SK-N-SH treated with all-trans-retinoic acid at 6 μM for 48 hours (cell line): ENCODE results near the gene OR2H1.

Experiments used
- ARNTL ChIP-seq: fragments of 450-650 bp; formaldehyde crosslinking; IDR thresholded peaks from 2 replicates; pipeline ENCODE4 v1.5.0; 2020; ENCODE audit warnings: low read depth, mild to moderate bottlenecking, moderate library complexity, borderline replicate concordance
- CREB5 ChIP-seq: fragments of 250-450 bp; sonication (Bioruptor Pico); IDR thresholded peaks from 2 replicates; pipeline ENCODE4 v1.5.1; 2020; ENCODE audit warnings: low read depth, mild to moderate bottlenecking, moderate library complexity
- GLIS3 ChIP-seq: fragments of 250-450 bp; sonication (Bioruptor Pico); IDR thresholded peaks from 2 replicates; pipeline ENCODE4 v1.5.0; 2020; ENCODE audit warnings: mild to moderate bottlenecking, moderate library complexity
- ISL1 ChIP-seq: fragments of 250-450 bp; sonication (Bioruptor Pico); IDR thresholded peaks from 2 replicates; pipeline ENCODE4 v2.1.2; 2022; ENCODE audit warnings: mild to moderate bottlenecking, moderate library complexity
- OSR1 ChIP-seq: fragments of 250-450 bp; sonication (Bioruptor Pico); IDR thresholded peaks from 2 replicates; pipeline ENCODE4 v1.8.0; 2022; ENCODE audit warnings: moderate library complexity, mild to moderate bottlenecking, inconsistent platforms
- PATZ1 ChIP-seq: fragments of 250-450 bp; sonication (Bioruptor Pico); IDR thresholded peaks from 2 replicates; pipeline ENCODE4 v1.8.0; 2020; ENCODE audit warnings: mild to moderate bottlenecking, moderate library complexity, borderline replicate concordance
- POU6F1 ChIP-seq: fragments of 250-450 bp; sonication (Bioruptor Pico); IDR thresholded peaks from 2 replicates; pipeline ENCODE4 v1.8.0; 2021; ENCODE audit warnings: low read depth, mild to moderate bottlenecking, moderate library complexity, borderline replicate concordance
- RARB ChIP-seq: fragments of 250-450 bp; sonication (Bioruptor Pico); IDR thresholded peaks from 2 replicates; pipeline ENCODE4 v1.8.0; 2021; ENCODE audit warnings: mild to moderate bottlenecking, moderate library complexity
- SNAI2 ChIP-seq: fragments of 250-450 bp; sonication (Bioruptor Pico); IDR thresholded peaks from 2 replicates; pipeline ENCODE4 v1.5.0; 2020; ENCODE audit warnings: mild to moderate bottlenecking, moderate library complexity
- ZFP3 ChIP-seq: fragments of 250-450 bp; sonication (Bioruptor Pico); IDR thresholded peaks from 2 replicates; pipeline ENCODE4 v1.5.0; 2020; ENCODE audit warnings: mild to moderate bottlenecking, moderate library complexity
- ZFP30 ChIP-seq: fragments of 450-650 bp; formaldehyde crosslinking; IDR thresholded peaks from 2 replicates; pipeline ENCODE4 v1.5.0; 2022; ENCODE audit warnings: mild to moderate bottlenecking, moderate library complexity

- TF ChIP-seq RARB (CRISPR knock-in tag), result no peak
- TF ChIP-seq ISL1, result no peak
- TF ChIP-seq ZFP3, result no peak
- TF ChIP-seq ZFP30 (CRISPR knock-in tag), result no peak
- no peak for TF ChIP-seq GLIS3 (CRISPR knock-in tag)
- no peak for TF ChIP-seq OSR1 (CRISPR knock-in tag)
- TF ChIP-seq CREB5 (CRISPR knock-in tag), result no peak
- TF ChIP-seq ARNTL (CRISPR knock-in tag), result no peak
- no peak for TF ChIP-seq PATZ1 (CRISPR knock-in tag)
- TF ChIP-seq SNAI2 (CRISPR knock-in tag), result no peak
- no peak for TF ChIP-seq POU6F1 (CRISPR knock-in tag)
These were observed 42.7 kb downstream of the OR2H1 start for GRCh38 chr6:29499704-29500103.
